NCI-H1417 treated with DMSO at 0.1 percent for 48 hours (cell line): ENCODE results near the gene SLC35A2.

Experiments
- DNase-seq: peaks from one replicate; lab custom pipeline; 2025; lab: John Stamatoyannopoulos, UW

Gene SLC35A2

DNA sequence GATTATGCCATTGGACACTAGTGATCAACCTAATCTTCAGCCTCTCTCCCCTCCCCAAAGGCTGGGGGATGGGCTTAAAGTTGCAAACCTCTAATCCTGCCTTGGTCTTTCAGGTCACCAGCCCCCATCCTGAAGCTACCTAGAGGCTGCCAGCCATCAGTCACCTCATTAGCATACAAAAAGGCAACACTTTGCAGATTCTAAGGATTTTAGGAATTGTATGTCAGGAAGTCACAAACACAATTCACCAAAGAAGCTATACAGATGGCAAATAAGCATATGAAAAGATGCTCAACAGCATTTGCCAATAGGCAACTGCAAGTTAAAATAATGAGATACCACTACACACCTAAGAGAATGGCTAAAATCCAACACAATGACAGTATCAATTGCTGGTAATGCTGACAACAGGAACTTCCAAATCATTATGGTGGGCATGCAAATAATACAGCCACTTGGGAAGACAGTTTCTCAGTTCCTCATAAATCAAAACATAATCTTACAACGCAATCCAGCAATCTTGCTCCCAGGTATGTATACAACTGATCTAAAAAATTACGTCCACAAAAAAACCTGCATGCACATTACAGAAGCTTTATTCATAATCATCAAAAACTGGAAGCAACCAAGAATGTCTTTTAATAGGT lies 16.4 kb upstream of the SLC35A2 start:
- DNase-seq = no peak

DNA sequence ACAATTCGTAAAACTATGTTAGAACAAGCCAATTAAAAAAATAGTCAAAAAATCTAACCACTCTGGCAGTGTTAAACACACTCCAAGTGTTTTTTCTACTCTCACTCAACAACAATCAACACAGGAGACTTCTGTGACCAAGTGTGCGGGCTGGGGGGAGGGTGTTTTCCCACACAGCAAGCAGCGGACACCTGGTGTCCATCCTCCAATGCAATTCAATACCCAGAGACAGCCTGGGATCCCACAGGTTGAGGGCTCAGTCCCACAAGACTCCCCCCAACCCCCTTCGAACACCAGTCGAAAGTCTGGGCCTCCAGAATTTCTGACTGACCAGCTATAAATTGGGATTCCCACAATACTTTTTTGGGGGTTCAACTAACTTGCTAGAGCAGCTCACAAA lies 15.7 kb upstream of the SLC35A2 start:
- no peak for DNase-seq

DNA sequence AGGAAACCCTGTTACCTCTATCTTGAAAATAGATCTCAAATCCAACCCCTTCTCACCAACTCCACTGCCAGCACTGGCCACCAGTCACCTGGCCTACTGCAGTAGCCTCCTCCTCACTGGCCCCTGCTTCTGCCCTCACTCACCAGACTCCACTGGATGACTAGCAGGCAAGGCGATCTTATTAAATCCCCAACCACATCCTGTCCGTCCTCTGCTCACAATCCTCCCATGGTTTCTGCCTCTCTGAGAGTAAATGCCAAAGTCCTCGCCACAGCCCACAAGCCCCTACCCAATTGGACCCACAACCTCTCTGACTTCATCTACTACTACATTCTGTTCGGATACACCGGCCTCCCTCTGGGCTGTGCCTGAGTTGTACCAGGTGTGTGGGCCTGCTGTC lies 12.8 kb upstream of the SLC35A2 start:
- no peak for DNase-seq

DNA sequence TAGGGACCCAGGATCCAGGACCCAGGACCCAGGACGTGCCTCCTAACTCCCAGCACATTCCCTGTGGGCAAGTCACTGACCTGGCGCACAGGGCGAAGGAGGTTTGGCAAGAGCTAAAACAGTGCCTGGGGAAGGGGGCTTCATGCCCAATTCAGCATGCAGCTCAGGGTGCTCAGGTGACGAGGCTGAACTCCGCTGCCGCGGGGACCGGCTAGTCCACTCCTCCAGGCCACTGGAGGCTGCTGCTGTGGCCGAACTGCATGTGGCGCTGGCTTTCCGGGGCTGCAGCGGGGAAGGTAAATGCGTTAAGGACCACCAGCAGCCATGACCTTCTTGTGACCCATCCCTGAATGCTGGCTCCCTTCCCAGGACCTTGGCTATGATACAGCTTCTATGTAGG lies 12.3 kb upstream of the SLC35A2 start:
- no peak for DNase-seq

DNA sequence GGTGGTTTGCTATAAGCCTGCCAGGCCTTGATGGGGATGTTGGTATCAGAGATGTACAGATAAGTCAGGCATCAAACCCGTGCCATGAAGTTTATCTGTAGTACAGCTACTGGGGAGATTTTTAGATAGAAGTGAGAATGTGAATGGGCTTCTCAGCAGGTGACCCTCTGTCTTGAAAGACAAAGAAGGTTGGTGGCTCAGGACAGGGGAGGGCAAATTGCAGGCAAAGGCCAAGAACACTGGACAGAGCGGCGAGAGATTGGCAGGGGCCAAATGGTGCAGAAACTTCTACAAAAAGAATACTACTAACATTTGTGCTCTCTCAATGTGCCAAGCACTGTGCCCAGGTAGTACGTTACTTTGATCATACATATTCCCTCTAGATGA lies 9.3 kb upstream of the SLC35A2 start:
- no peak for DNase-seq

DNA sequence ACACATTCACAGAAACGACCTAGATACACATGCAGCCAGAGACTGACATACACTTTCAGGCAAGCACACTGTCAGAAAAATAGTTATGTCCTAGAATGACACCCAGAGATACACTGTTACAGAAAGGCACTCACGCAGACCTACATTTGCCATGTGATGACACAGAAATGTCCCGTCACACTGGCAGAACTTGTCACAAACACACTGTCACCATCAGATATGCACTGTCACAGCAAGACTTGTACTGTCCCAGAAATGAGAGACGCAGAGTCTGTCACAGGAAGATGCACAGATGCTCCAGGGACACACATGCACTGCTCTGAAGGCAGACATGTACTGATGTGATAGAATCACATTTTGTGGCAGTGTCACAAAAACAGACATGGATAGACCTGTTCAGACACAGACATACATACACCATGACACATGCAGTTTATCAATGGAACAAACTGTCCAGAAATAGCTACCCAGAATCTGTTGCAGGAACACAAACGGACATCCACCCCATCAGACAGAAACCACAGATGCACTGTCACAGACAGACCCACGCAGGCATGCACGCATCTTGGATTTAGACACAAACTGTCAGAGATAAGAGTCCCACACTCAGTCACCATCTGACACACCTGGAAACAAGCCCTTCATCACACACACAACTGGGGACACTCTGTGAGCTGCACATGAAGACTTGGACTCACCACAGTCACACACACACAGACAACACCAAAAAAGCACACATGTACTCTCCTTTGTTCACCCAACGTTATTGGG lies 8.7 kb upstream of the SLC35A2 start:
- DNase-seq = no peak

DNA sequence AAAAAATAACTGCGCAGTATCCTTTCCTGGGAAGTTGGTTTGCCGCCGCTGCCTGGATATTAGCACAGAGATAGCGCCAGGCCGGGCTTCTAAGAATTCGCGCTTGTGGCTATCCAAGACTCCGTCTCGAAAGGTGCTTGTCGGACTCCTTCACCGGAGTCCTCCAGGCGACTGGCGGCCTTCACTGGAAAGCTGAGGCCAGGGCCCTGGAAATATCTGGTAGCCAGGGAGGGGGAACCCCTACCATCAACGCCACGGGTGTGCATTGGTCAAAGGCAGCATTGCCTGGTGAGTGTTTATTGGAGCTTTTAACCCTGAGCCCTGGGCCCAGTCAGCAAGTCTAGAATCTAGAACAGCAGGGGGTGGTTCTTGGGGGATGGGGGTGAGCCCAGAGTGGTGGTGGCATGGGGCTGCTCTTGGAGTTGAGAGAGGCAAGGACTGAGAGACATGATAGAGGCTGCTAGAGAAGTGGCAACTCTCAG lies 8.0 kb upstream of the SLC35A2 start:
- DNase-seq = no peak

DNA sequence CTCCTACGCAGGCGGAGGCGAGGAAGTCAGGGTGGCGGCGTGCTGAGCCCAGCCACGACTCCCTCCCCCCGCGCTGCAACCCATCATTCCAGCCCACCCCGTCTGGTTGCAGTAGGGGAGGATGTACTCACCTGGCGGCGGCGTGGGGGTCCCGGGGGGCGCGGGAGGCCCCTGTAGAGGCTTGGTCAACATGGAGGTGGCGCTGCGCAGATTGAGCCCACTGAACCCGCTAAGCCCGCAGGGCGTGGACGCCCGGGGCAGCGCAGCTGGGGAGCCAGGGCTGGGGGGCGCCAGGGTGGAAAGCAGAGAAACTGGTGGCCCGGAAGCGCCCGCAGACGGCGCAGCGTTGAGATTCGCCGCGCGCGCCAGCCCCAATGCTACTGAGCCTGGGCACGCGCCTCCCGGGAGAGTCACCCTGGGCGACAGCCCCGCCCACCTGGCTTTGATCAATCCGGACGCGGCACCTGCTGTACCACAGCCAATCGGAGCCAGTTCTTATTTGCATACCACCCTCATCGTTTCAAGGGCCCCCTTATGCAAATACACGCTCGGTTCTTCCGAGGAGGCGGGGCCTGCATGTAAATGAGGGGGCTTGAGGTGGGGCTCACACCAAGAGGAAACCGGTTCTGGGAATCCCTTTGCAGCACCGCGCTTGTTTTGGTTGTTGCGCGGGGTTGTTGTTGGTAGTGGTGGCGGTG lies 7.3 kb upstream of the SLC35A2 start, which contains the start of gene PIM2:
TSS of gene PIM2 (minus strand) at position 382 of the 698 bp plus-strand sequence. CDS start at position 192, 190 bp downstream.
- DNase-seq = peak; percentile 75

DNA sequence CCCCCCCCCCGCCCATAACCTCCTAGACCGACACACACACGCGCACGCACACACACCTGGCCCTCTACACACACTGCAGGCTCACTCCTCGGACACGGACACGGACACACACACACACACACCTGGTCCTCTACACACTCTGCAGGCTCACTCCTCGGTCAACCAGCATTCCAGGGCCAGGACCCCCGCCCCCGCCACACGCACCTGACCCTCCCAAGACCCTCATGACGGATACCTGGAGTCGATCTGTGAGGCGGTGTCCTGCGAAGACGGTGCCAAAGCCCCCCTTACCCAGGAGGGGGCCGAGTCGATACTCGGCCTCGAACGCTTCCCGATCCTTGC lies 6.8 kb upstream of the SLC35A2 start:
- no peak for DNase-seq

DNA sequence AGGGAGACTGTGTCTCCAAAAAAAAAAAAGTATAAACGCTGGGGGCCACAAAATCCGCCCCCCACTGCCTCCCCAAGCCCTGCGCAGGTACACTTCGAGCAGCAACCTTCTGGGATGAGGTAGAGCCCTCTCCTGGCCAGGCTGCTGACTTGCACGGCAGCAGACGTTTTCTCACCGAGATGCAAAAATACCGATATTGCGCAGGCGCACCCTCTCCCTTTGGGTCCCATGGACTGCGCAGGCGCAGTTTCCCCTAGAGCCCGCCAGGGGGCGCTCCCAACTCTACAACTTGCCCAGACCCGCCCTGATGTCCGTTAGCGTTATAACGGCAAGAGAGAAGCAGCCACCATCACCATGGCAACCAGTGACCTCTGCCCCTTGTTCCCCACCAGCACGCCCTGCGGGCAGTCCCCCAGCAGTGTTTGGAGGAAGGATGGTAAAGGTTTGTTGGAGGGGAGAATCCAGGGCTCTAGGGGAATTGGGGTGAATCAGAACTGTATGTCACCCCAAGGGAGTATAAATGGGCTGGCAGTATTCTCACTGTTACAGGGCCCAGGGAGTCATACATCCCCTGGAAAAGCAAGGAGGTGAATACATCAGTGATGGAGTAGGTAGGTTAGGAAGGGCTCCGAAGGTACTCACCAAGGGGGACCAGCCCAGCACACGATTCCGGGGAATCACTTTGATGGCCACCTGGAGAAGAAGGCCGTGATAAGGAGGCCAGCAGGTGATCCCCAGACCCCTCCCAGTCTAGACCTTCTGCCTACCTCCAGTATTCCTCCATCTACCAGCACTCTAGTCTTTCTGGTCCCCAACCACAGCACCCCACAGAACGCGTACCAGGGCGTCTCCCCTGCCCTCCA lies 5.9 kb upstream of the SLC35A2 start:
- no peak for DNase-seq

DNA sequence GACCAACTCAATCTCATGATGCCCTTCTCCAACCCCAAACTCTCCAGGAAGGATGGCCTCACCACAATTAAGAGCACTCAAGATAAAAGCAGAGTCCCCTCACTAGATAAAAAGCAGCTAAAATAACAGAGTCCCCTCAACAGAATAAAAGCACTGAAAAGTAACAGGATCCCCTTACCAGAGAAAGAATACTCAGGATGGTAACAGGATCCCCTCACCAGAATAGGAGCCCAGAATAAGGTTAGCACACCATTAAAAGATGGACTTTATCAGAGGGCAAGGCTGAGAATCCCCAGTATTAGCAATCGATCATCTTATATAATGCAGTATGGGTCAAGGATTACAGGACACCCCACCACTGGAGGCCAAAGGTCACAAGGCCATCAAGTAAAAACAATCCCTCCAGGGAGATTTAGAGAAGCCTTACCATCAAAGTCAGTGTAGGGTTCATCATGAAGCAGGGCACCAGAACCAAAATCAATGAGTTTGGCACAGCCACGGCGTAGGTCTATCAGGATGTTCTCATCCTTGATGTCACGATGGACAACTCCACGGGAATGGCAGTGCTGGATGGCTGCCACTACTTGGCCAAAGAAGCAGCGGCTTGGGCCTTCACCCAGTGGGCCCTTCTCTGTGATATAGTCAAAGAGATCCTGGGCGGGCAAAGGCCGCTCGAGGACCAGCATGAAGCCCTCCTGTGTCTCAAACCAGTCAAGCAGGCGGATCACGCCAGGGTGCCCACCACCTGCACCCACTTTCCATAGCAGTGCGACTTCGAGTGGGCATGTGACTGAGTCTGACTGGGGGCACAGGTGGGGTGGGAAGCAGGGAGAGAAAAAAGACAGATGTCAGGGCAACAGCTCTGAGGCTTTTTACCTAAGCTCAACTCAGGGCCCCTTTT lies 3.4 kb upstream of the SLC35A2 start:
- no peak for DNase-seq

DNA sequence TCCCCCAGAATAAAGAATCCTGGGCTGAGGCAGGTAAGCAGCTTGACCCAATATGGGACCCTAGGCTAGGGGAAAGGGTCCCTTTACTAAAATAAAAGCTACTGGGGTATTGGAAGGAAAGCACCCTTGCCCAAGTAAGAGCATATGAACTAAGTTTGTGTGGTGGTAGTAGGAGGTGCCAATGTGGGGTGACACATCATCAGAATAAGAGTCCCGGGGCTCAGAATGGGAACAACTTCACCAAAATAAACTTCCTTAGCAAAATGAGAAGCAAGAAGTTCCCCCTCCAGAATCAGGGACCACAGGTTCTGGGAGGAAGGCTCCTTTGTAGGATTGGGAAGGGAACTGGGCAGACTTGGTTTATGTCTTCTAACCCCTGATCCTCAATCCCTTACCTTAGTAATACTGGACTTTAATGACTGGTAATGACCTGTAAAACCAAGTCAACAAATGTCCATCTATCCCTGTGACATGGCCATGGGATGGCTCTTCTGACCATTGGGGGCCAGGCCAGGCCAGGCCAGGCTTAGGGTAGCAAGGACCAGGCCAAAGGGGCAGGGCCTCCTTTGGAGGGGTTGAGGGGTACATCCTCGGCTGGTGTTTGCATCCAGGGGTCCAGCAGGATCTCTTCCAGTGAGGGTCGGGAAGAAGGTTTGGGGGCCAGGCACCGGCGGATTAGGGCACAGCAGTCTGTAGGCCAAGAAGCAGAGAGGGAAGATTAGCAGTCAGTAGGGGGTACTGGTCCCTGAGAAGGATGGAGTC lies 2.3 kb upstream of the SLC35A2 start:
- DNase-seq = no peak

DNA sequence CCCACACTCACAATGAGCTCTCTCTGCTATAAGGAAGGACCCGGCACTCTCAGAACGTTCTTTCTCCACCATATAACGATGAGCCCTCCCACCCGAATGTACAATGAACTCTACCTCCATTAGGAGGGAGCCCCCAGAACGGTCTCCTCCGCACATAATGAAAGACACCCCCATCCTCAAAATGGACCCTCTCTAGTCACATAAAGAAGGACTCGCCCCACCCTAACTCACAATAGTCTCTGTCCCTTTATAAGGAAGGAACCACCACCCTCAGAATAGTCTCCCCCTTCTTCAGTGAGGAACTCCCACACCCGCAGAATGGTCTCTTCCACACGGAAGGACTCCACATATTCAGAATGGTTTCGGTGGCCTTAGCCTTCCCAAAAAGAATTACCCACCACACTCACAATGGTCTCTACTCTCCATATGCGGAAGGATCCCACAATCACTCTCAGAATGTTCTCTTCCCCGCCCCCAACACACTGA lies 477 bp downstream of the SLC35A2 start:
- no peak for DNase-seq

DNA sequence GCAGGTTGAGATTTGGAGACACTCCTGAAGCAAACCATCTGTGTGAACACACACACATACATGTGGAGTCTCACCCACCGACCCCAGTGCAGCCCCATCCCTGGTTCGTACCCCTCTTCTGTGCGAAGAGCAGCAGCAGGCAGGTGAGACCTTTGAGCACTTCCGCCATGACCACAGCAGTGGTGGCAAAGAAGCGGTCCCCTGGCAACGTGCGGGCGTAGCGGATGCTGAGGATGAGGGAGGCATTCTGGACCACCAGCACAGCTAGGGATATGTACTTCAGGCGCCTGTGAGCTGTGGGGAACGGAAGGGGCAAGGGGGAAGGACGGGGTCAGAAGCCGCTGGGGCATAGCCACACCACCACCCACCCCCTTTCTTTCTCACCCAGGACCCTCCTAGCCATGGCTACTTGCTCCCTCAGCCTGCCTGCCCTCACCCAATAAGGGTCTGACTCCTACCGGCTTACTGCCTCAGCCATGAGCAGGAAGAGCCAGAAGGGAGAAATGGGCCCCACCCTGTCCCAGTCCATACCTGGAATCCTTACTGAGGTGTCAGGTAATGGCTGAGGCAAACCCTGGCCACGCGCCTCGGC lies 1.6 kb downstream of the SLC35A2 start:
- DNase-seq = no peak

DNA sequence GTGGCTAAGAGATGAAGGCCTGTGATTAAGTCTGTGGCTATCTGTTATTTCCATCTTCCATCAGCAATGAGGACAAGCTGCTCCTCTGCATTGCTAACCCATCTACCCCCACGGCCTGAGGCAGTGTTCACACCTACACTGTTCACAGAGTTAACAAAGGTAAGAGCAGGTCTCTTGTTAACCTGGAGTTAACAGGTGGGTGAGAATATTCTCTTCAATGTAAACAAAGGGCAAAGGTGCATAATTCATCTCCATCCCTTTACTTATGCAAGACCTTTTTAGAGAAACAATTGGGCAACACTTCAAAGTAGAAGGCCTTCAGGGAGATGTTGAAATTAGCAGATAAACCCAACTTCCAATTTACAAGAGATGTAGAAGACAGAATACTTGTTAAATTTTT lies 2.8 kb downstream of the SLC35A2 start:
- no peak for DNase-seq

DNA sequence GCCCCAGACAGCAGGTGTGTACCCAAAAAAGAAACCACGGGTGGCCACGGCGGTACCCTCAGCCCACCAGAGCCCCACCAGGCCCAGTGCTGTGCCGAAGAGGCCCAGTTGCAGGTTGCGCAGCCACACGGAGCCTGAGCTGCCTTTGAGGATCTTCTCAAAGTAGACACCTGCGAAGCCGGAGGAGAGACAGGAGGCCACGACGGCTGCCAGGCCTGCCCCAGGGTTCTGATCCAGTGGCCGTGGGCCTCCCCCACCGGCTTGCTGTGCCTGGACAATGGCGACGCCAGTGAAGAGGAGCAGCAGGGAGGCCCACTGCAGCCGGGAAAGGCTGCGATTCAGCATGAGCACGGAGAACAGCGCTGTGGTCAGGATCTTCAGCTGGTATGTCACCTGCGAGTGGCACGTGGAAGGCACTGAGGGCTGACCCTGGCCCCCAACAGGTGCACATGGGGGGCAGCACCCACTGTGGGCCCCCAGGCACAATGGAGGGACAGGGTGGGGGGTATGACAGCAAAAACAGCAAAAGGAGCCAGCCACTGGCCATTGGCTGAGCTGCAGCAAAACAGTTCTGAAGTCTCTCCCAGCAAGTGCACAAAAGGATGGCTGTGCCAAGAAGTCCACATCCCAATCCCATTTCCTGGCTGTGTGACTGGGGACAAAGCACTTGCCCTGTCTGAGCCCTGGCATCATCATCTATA lies 6.2 kb downstream of the SLC35A2 start:
- no peak for DNase-seq

DNA sequence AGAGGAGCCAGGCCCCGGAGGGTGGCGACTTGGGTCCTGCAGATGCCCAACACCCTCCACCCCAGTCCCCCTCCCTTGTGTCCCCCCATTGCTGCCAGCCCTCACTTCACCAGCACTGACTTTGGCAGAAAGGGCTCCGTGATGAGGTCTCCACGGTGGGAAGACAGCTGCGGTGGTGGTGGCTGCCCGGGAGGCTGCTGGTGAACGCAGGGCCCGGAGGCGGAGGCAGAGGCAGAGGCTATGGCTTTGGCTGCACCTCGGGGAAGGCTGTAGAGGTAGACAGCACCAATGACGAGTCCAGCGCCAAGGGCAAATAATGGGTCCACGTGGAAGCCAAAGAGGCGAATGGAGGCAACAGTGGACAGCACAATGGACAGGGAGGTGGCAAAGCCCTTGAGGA lies 6.8 kb downstream of the SLC35A2 start:
- no peak for DNase-seq

DNA sequence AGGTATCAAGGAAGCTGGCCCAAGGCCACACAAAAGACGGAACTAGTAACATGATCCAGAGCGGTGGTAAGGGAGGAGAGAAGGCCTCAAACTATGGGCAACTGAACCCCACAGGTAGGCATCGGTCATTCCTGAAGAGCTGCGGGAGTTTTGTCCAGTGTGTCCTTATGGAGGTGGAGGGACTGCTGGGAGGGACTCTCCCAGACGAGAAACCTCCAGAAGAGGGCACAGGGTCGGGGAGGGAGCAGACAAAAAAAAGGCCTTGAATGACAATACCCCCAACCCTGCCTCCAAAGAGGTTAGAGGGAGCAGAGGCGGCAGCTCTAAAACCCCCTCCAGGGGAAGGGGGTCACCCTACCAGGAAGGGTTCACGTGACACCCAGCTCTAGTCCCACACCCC lies 7.3 kb downstream of the SLC35A2 start:
- DNase-seq = no peak

DNA sequence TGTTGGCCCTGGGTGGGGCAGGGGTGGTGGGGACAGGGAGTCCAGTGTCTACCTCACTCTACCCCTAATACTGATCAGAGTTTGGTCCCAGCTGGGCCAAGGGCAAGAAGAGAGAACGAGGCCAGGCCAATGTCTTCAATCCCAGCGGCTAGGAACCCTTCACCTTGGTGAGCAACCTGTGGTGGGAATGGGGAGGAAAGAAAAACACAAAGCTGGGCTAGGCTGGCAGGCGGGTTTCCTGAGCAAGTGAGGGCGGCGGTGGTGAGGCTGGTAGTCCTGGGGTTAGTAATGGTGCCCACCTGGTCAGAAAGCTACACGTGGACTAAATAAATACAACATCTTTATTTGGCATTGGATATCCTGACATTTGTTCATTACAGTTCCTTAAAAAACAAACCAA lies 8.2 kb downstream of the SLC35A2 start:
- no peak for DNase-seq
